ENCODE results near the gene ALX3. TPM values are rescaled to one million over a fixed set of nuclear protein-coding genes. Genes with fewer than 3 reads are reported as not detected.

ALX3 gene
- total RNA-seq, 4 donors from 2014 or later, result not detected

DNA sequence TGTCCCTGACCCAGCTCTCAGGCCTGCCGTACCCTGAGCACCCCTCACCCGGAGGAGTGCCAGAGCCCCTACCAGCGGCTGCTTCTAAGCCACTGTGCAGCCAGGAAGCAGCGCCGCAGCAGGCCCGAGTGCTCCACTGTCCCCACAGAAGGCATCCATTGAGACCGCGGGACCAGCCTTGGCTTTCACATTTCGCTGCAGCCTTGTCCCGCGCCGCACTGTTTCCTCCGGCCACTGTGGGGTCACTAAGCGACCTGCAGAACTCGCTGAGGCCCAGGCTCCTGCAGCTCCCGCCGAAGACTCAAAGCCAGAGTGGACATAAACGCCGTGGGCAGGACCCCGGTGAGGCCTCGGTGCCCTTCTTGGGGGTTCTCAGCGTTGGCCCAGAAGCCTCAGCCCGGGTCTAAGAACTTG is 3.0 kb downstream of the ALX3 start:
- Histone ChIP-seq H3K4me3 (replicated peaks in 1 of 3) (no peak overlapping the region), H3K4me1 (peaks cover 21 to 26% of the 10 kb centered on the region in 2 donors), H3K27me3 (peaks cover 39% of the 10 kb centered on the region), H3K36me3 (no peaks in the 10 kb centered on the region), H3K27ac (no peak overlapping the region), H3K9me3 (no peaks in the 10 kb centered on the region)
- intact Hi-C loops (cut with DNase I), result no loop called here
- no peak for DNase-seq
- WGBS, 2 donors, result 53 to 71% methylated on average over 13 to 17 of the region's 23 CpGs
- TF ChIP-seq, protein P1, sequence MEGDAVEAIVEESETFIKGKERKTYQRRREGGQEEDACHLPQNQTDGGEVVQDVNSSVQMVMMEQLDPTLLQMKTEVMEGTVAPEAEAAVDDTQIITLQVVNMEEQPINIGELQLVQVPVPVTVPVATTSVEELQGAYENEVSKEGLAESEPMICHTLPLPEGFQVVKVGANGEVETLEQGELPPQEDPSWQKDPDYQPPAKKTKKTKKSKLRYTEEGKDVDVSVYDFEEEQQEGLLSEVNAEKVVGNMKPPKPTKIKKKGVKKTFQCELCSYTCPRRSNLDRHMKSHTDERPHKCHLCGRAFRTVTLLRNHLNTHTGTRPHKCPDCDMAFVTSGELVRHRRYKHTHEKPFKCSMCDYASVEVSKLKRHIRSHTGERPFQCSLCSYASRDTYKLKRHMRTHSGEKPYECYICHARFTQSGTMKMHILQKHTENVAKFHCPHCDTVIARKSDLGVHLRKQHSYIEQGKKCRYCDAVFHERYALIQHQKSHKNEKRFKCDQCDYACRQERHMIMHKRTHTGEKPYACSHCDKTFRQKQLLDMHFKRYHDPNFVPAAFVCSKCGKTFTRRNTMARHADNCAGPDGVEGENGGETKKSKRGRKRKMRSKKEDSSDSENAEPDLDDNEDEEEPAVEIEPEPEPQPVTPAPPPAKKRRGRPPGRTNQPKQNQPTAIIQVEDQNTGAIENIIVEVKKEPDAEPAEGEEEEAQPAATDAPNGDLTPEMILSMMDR (IDR thresholded peaks at IDR 0.05), result no peak

DNA sequence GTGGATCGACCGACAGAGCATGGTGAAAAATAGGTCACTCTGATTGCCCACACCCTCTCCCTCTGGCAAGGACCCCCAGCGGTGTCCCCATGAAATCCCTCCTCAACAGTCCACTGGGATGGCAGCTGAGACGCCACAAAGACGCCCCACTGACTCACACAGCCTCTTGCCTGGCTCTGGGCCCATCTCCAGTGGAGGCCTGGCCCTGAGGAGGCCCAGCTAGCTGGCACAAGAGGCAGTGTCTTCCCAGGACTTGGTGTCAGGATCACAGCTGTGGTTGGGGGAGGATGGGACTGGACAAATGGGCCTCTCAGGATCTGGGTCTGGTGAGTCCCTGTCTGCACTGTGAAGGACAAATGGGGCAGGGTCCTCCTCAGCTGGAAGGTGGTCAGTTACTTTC is 4.6 kb downstream of the ALX3 start:
- intact Hi-C loops (cut with DNase I), result no loop called here
- no peak for TF ChIP-seq POLR2A (IDR thresholded peaks at IDR 0.05)
- TF ChIP-seq, protein P1 (IDR thresholded peaks at IDR 0.05), result no peak
- Histone ChIP-seq H3K4me3 (replicated peaks in 1 of 3) (no peak overlapping the region), H3K9me3 (no peaks in the 10 kb centered on the region), H3K36me3 (no peaks in the 10 kb centered on the region), H3K27ac (no peak overlapping the region), H3K4me1 (peaks cover 21 to 26% of the 10 kb centered on the region in 2 donors), H3K27me3 (peaks cover 32% of the 10 kb centered on the region)
- DNase-seq, result no peak
- 80 to 93% methylated on average over 2 to 3 of the region's 5 CpGs for WGBS, 2 donors

DNA sequence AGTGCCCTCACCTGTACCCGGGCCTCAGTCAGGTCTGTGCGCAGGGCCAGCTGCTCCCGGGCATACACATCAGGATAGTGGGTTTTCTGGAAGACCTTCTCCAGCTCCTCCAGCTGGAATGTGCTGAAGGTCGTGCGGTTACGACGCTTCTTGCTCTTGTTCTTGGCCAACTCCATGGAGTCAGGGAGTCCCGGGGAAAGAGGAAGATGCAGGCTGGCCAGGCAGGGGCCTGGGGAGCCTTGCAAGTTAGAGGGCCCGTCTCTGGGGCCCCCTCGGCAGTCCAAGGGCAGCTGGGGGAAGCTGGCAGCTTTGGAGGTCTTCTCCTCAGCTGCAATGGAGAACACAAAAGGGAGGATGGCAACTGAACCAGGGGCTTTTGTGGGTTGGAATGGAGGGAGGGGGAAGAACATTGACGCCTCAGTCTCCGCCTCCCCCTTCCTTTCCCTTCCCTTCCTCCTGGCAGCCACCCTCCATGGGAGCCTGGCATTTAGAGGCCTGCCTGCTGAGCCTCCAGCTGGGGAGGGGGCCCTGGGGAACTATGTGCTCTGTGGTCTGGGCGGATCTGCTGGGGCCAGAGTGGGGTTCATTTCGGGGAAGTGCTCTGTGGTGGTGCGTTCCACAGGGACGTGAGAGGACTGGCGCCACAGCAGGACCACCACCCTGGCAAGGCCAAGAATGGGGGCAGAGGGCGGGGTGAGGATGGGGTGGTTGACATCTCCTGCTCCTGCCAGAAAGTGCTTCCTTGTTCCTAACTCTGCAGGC is 5.7 kb downstream of the ALX3 start:
- 88 to 90% methylated on average over 10 to 14 of the region's 18 CpGs for WGBS, 2 donors
- peaks cover 25% of the 10 kb centered on the region for H3K27me3 ChIP-seq
- H3K4me1 ChIP-seq, result peaks cover 16 to 19% of the 10 kb centered on the region in 2 donors
- H3K36me3 ChIP-seq, result no peaks in the 10 kb centered on the region
- no peak for DNase-seq
- H3K4me3 ChIP-seq (replicated peaks in 1 of 3), result no peak overlapping the region
- H3K27ac ChIP-seq, result no peak overlapping the region
- intact Hi-C loops (cut with DNase I), result no loop called here
- H3K9me3 ChIP-seq, result no peaks in the 10 kb centered on the region
- TF ChIP-seq, protein P1 (IDR thresholded peaks at IDR 0.05), result no peak
- no peak for TF ChIP-seq POLR2A (IDR thresholded peaks at IDR 0.05)

DNA sequence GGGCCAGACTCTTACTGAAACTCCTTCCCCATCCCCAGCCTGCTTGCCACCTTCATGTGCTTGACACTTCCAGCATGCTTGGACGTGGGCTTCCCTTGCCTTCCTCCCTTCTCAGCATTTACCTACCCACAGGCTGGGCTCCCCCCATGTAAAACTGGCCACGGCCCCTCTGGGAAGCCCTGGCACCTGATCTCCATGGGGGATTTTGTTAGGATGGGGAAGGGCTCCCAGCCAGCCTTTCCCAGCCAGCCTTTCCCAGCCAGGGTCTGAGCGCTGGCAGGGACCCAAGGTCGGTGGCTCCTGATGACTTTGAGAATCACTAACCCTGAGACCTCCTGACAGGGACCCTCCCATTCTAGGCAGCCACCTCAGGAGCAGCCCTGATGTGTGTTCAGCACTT is 6.7 kb downstream of the ALX3 start:
- Histone ChIP-seq H3K9me3 (no peaks in the 10 kb centered on the region), H3K4me3 (replicated peaks in 1 of 3) (no peak overlapping the region), H3K27me3 (peaks cover 15% of the 10 kb centered on the region), H3K4me1 (peaks cover 11 to 12% of the 10 kb centered on the region in 2 donors), H3K36me3 (peaks cover 0 to 3% of the 10 kb centered on the region in 2 donors), H3K27ac (no peak overlapping the region)
- no peak for TF ChIP-seq POLR2A (IDR thresholded peaks at IDR 0.05)
- TF ChIP-seq, protein P1 (IDR thresholded peaks at IDR 0.05), result no peak
- intact Hi-C loops (cut with DNase I), result no loop called here
- DNase-seq, result no peak
- WGBS, 2 donors, result 51 to 61% methylated on average over 4 of the region's 4 CpGs

DNA sequence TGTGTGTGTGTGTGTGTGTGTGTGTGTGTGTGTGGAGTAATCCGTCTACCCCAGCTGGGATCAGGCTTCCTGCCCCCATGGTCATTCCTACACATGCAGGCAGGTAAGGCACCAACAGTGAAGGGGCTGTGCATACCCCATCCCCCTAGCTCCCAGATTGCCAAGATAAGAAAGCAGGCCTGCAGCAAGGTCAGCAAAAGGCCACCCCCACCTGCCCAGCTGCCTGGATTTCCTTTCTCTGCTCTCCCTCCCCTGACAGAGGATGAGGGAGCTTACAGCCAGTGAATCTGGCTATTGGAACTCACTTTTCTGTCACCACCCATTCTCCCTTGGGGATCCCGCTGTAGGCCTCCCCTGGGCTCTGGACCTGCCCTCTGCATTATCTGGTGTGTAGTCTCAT is 7.9 kb downstream of the ALX3 start:
- no peak for DNase-seq
- H3K27me3 ChIP-seq, result peaks cover 3% of the 10 kb centered on the region
- TF ChIP-seq, protein P1 (IDR thresholded peaks at IDR 0.05), result no peak
- no peak for TF ChIP-seq POLR2A (IDR thresholded peaks at IDR 0.05)
- no peaks in the 10 kb centered on the region for H3K9me3 ChIP-seq
- H3K27ac ChIP-seq, result no peak overlapping the region
- H3K4me1 ChIP-seq, result peaks cover 0 to 1% of the 10 kb centered on the region in 2 donors
- intact Hi-C loops (cut with DNase I), result no loop called here
- H3K4me3 ChIP-seq (replicated peaks in 1 of 3), result no peak overlapping the region
- 76 to 83% methylated on average over 2 of the region's 2 CpGs for WGBS, 2 donors
- peaks cover 4 to 8% of the 10 kb centered on the region in 2 donors for H3K36me3 ChIP-seq

Measured in thyroid gland (tissue), 4 donors.